ENCODE measurements around the gene CCNYL1.
"Not testable (repeated sequence)": the region's sequence is repeated elsewhere in the genome, so short reads cannot be mapped to it uniquely, and the experiment has no call there.

The CCNYL1 gene

DNA sequence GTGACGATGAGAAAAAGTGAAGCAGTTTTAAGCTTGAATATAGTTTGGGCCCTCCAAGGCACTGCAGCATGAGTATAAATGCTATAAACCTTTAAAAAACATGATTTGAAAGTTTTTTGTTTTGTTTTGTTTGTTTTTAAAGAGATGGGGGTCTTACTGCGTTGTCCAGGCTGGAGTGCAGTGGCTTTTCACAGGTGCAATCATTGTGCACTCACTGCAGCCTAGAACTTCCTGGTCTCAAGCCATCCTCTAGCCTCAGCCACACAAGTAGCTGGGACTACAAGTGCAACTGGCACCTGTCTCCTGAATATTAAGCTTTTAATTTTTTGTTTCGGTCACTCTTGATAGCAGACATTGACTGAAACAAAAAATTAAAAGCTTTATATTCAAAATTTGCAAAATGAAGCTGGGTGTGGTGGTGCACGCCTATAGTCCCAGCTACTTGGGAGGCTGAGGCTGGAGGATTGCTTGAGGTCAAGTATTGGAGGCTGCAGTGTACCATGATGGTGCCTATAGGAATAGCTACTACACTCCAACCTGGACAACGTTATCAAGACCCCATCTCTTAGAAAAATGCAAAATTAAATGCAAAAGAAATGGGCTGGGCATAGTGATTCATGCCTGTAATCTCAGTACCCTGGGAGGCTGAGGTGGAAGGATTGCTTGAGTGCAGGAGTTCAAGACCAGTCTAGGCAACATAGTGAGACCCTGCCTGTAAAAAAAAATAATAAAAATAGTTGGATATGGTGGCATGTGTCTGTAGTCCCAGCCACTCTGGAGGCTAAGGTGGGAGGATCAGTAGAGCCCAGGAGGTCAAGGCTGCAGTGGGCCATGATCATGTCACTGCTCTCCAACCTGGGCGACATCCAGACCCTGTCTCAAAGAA, 43.3 kb downstream of the CCNYL1 start:
- DNase-seq (ENCODE audit: low read depth, low spot score): no peak
- no peak for TF ChIP-seq SUZ12 (IDR thresholded peaks at IDR 0.05; ENCODE audit: extremely low read depth, insufficient read depth, insufficient read length)
- TF ChIP-seq YY1 (IDR thresholded peaks at IDR 0.05; ENCODE audit: insufficient read depth, insufficient read length): no peak
- no peak for TF ChIP-seq ZNF274 (IDR thresholded peaks at IDR 0.05; ENCODE audit: low read depth, low read length)
- H3K27me3 ChIP-seq (ENCODE audit: insufficient read depth, insufficient read length): no peaks in the 10 kb centered on the region
- no peaks in the 10 kb centered on the region for H3K9me3 ChIP-seq (ENCODE audit: insufficient read depth, low read length)
- H3K9ac ChIP-seq (ENCODE audit: insufficient read length, low read depth): no peak overlapping the region
- peaks cover 38% of the 10 kb centered on the region for H3K36me3 ChIP-seq (ENCODE audit: insufficient read depth, insufficient read length, low read length)
- H3K4me1 ChIP-seq (ENCODE audit: insufficient read depth, insufficient read length): no peaks in the 10 kb centered on the region
- H3K4me3 ChIP-seq (ENCODE audit: insufficient read length, low read depth): no peak overlapping the region

- Histone ChIP-seq H3K36me3 (ENCODE audit: insufficient read depth, insufficient read length, low read length) (peaks cover 19% of the 10 kb centered on the region), H3K4me1 (ENCODE audit: insufficient read depth, insufficient read length) (no peaks in the 10 kb centered on the region), H3K9ac (ENCODE audit: insufficient read length, low read depth) (no peak overlapping the region), H3K9me3 (ENCODE audit: insufficient read depth, low read length) (no peaks in the 10 kb centered on the region), H3K4me3 (ENCODE audit: insufficient read length, low read depth) (no peak overlapping the region), H3K27me3 (ENCODE audit: insufficient read depth, insufficient read length) (no peaks in the 10 kb centered on the region)
- no peak for DNase-seq (ENCODE audit: low read depth, low spot score)
- no peak for TF ChIP-seq SUZ12 (IDR thresholded peaks at IDR 0.05; ENCODE audit: extremely low read depth, insufficient read depth, insufficient read length)
- no peak for TF ChIP-seq YY1 (IDR thresholded peaks at IDR 0.05; ENCODE audit: insufficient read depth, insufficient read length)
- TF ChIP-seq ZNF274 (IDR thresholded peaks at IDR 0.05; ENCODE audit: low read depth, low read length): no peak
Observed at GRCh38 chr2:207758025-207758424, 46.6 kb downstream of the CCNYL1 start.

DNA sequence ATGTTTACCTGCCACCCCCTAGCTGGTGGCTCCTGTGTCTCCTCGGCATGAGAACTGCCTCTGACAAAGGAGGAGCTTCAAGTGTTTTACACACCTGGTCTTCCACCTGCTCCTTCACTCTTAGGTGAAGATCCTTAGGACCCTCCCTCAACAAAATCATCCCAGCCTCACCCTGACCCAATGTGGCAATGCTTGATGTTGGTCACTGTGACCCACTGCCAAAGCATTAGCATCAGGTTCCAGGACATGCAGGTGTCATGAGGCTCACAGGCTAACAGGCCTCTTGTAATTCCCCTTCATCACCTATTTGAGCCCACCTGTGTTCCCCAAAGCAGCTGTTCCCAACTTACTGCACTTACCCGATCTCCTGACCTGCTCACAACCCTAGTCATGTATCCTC, 48.5 kb downstream of the CCNYL1 start:
- peaks cover 15% of the 10 kb centered on the region for H3K36me3 ChIP-seq (ENCODE audit: insufficient read depth, insufficient read length, low read length)
- no peak for TF ChIP-seq ZNF274 (IDR thresholded peaks at IDR 0.05; ENCODE audit: low read depth, low read length)
- no peak for TF ChIP-seq SUZ12 (IDR thresholded peaks at IDR 0.05; ENCODE audit: extremely low read depth, insufficient read depth, insufficient read length)
- no peak for TF ChIP-seq YY1 (IDR thresholded peaks at IDR 0.05; ENCODE audit: insufficient read depth, insufficient read length)
- H3K9ac ChIP-seq (ENCODE audit: insufficient read length, low read depth): no peak overlapping the region

GRCh38 chr2:207760453-207760852, 49.0 kb downstream of the CCNYL1 start:
- H3K4me3 ChIP-seq (ENCODE audit: insufficient read length, low read depth): no peak overlapping the region
- H3K9ac ChIP-seq (ENCODE audit: insufficient read length, low read depth): no peak overlapping the region
- TF ChIP-seq SUZ12 (IDR thresholded peaks at IDR 0.05; ENCODE audit: extremely low read depth, insufficient read depth, insufficient read length) (no peak), ZNF274 (IDR thresholded peaks at IDR 0.05; ENCODE audit: low read depth, low read length) (no peak), YY1 (IDR thresholded peaks at IDR 0.05; ENCODE audit: insufficient read depth, insufficient read length) (no peak)
- no peak for DNase-seq (ENCODE audit: low read depth, low spot score)
- H3K9me3 ChIP-seq (ENCODE audit: insufficient read depth, low read length): no peaks in the 10 kb centered on the region
- no peaks in the 10 kb centered on the region for H3K4me1 ChIP-seq (ENCODE audit: insufficient read depth, insufficient read length)
- no peaks in the 10 kb centered on the region for H3K27me3 ChIP-seq (ENCODE audit: insufficient read depth, insufficient read length)
- peaks cover 15% of the 10 kb centered on the region for H3K36me3 ChIP-seq (ENCODE audit: insufficient read depth, insufficient read length, low read length)

More for the DNA sequence above, 48.5 kb downstream of the CCNYL1 start:
- Histone ChIP-seq H3K4me3 (ENCODE audit: insufficient read length, low read depth) (no peak overlapping the region), H3K9me3 (ENCODE audit: insufficient read depth, low read length) (no peaks in the 10 kb centered on the region), H3K27me3 (ENCODE audit: insufficient read depth, insufficient read length) (no peaks in the 10 kb centered on the region), H3K4me1 (ENCODE audit: insufficient read depth, insufficient read length) (no peaks in the 10 kb centered on the region)
- DNase-seq (ENCODE audit: low read depth, low spot score): no peak

DNA sequence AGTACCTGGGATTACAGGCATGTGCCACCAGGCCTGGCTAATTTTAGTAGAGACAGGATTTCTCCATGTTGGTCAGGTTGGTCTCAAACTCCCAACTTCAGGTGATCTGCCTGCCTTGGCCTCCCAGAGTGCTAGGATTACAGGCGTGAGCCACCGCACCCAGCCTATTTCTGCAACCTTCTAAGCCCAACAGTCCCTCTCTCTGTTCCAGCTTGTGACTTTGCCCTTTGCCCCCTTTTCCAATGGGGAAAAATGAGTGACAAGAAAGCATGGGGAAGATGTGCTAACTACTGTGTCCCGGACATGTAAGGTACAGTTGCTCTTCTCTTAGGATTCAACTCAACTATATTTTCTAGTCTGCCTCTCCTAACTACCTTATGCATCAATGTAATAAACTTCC, 50.0 kb downstream of the CCNYL1 start:
- H3K4me1 ChIP-seq (ENCODE audit: insufficient read depth, insufficient read length); H3K4me3 ChIP-seq (ENCODE audit: insufficient read length, low read depth); DNase-seq (ENCODE audit: low read depth, low spot score); H3K9ac ChIP-seq (ENCODE audit: insufficient read length, low read depth); H3K27me3 ChIP-seq (ENCODE audit: insufficient read depth, insufficient read length); H3K9me3 ChIP-seq (ENCODE audit: insufficient read depth, low read length): not testable (repeated sequence)
- H3K36me3 ChIP-seq (ENCODE audit: insufficient read depth, insufficient read length, low read length): peaks cover 15% of the 10 kb centered on the region

DNA sequence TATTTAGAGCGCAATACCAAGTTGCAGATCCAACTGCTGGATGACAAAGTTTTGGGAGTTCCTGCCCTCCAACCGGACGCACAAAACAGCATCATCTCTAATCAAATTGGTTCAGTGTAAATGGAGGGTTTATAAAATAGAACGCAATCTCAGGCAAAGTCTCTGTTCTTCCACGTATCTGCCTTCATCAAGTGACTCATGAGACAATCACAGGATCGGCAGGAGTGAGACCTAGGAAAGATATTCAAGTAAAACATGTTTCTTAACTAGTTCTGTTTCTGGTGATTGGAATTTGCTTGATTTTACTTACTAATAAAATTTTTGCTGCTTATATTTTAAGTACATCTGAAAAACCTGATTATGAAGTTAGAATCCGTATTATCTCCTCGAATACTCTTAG, 50.7 kb downstream of the CCNYL1 start:
- DNase-seq (ENCODE audit: low read depth, low spot score): no peak
- Histone ChIP-seq H3K9me3 (ENCODE audit: insufficient read depth, low read length) (no peaks in the 10 kb centered on the region), H3K4me3 (ENCODE audit: insufficient read length, low read depth) (no peak overlapping the region), H3K36me3 (ENCODE audit: insufficient read depth, insufficient read length, low read length) (peaks cover 21% of the 10 kb centered on the region), H3K4me1 (ENCODE audit: insufficient read depth, insufficient read length) (peaks cover 5% of the 10 kb centered on the region), H3K27me3 (ENCODE audit: insufficient read depth, insufficient read length) (peaks cover under 1% of the 10 kb centered on the region), H3K9ac (ENCODE audit: insufficient read length, low read depth) (no peak overlapping the region)
- TF ChIP-seq YY1 (IDR thresholded peaks at IDR 0.05; ENCODE audit: insufficient read depth, insufficient read length): no peak
- TF ChIP-seq SUZ12 (IDR thresholded peaks at IDR 0.05; ENCODE audit: extremely low read depth, insufficient read depth, insufficient read length): no peak
- TF ChIP-seq ZNF274 (IDR thresholded peaks at IDR 0.05; ENCODE audit: low read depth, low read length): no peak

GRCh38 chr2:207763303-207763917, 52.0 kb downstream of the CCNYL1 start:
- no peak for DNase-seq (ENCODE audit: low read depth, low spot score)
- peaks cover 29% of the 10 kb centered on the region for H3K36me3 ChIP-seq (ENCODE audit: insufficient read depth, insufficient read length, low read length)
- TF ChIP-seq SUZ12 (IDR thresholded peaks at IDR 0.05; ENCODE audit: extremely low read depth, insufficient read depth, insufficient read length) (no peak), ZNF274 (IDR thresholded peaks at IDR 0.05; ENCODE audit: low read depth, low read length) (no peak), YY1 (IDR thresholded peaks at IDR 0.05; ENCODE audit: insufficient read depth, insufficient read length) (no peak)
- H3K27me3 ChIP-seq (ENCODE audit: insufficient read depth, insufficient read length): peaks cover 5% of the 10 kb centered on the region
- no peak overlapping the region for H3K9ac ChIP-seq (ENCODE audit: insufficient read length, low read depth)
- H3K4me1 ChIP-seq (ENCODE audit: insufficient read depth, insufficient read length): peaks cover 17% of the 10 kb centered on the region
- H3K4me3 ChIP-seq (ENCODE audit: insufficient read length, low read depth): no peak overlapping the region
- H3K9me3 ChIP-seq (ENCODE audit: insufficient read depth, low read length): no peaks in the 10 kb centered on the region

All from NT2/D1 (cell line).